Measurements from ENCODE around the gene RPL10L.

- TF ChIP-seq CTCF (IDR thresholded peaks at IDR 0.05), result no peak
- TF ChIP-seq POLR2A (IDR thresholded peaks at IDR 0.05), result no peak
Measured at GRCh38 chr14:46626876-46627275, 24.7 kb downstream of the RPL10L start.
